K562 (cell line): ENCODE data around the gene ENDOU. TPM values are rescaled to one million over a fixed set of nuclear protein-coding genes. Genes with fewer than 3 reads are reported as not detected.

ENCODE experiments used
- ATAC-seq: fragments of 200-7000 bp; cut with Tn5 transposase; 3 replicates; pipeline ENCODE4 v1.9.1; 2020; ENCODE audit warnings: moderate library complexity
- BruUV-seq: library from RNA; stranded (reverse); fragments of 400-500 nt; replicated peaks from 2 replicates; lab custom pipeline; 2021; lab: Mats Ljungman, UMichigan
- CTCF ChIA-PET: fragments of 300-600 bp; formaldehyde crosslinking; extraction: SDS; loops from one replicate; lab custom pipeline; 2021; ENCODE audit warnings: low intra/inter-chr PET ratio; lab: Yijun Ruan, JAX
- POLR2A ChIA-PET: fragments of 300-600, 350-650 bp; sonication (Branson Sonifier 250); formaldehyde crosslinking; extraction: SDS; loops from one replicate; lab custom pipeline; 2021; ENCODE audit warnings: antibody characterized with exemption, inconsistent platforms; lab: Yijun Ruan, JAX
- DNase-seq, 4 experiments: peaks; one replicate each; pipeline versions ENCODE4 v3.0.0 to v3.0.0-alpha.2; 2011 to 2018; ENCODE audit warnings: low spot score in 3 of 4, mixed read lengths in 3 of 4; ENCODE audit errors: extremely low read depth in 1 of 4
- FAIRE-seq: peaks from 2 replicates; lab custom pipeline; 2011; peaks lifted over from hg19 to GRCh38; lab: Jason Lieb, UNC
- H2AFZ ChIP-seq: 2 replicates; pipeline ENCODE4 v1.6.0; 2011; ENCODE audit warnings: low read depth, low read length, control low read depth, inconsistent platforms
- H3K27ac ChIP-seq: fragments of 200-600 bp; 3 replicates; pipeline ENCODE4 v1.8.0; 2011; ENCODE audit warnings: low read depth, mild to moderate bottlenecking, control low read depth, inconsistent platforms, low read length, moderate library complexity, mixed read lengths; ENCODE audit errors: extremely low read depth
- H3K27me3 ChIP-seq, 2 experiments: fragments of 300-600 bp in 1 of 2; 2 replicates in 1 of 2; 3 replicates in 1 of 2; pipeline versions ENCODE4 v1.6.0 to v1.8.0; 2011; ENCODE audit warnings: inconsistent platforms in 2 of 2, low read length in 2 of 2, mild to moderate bottlenecking in 1 of 2, mixed read lengths in 1 of 2, moderate library complexity in 1 of 2; ENCODE audit not compliant: control insufficient read depth in 2 of 2, insufficient read depth in 2 of 2
- H3K36me3 ChIP-seq: fragments of 300-600 bp; 3 replicates; pipeline ENCODE4 v1.8.0; 2011; ENCODE audit warnings: mild to moderate bottlenecking, low read length, inconsistent platforms; ENCODE audit not compliant: control insufficient read depth, insufficient read depth
- H3K4me1 ChIP-seq, 2 experiments: fragments of 200-600 bp in 1 of 2; replicated peaks in 1 of 2; 2 replicates in 1 of 2; 3 replicates in 1 of 2; pipeline versions ENCODE4 v1.5.1 to v1.8.0; 2011; ENCODE audit warnings: inconsistent platforms in 2 of 2, low read length in 2 of 2, mild to moderate bottlenecking in 1 of 2, mixed read lengths in 1 of 2, moderate library complexity in 1 of 2; ENCODE audit not compliant: control insufficient read depth in 2 of 2, insufficient read depth in 2 of 2
- H3K4me2 ChIP-seq: 2 replicates; pipeline ENCODE4 v1.6.1; 2011; ENCODE audit warnings: low read length, control low read depth, inconsistent platforms, mixed read lengths; ENCODE audit not compliant: insufficient read depth
- H3K4me3 ChIP-seq: fragments of 200-600 bp; sonication (generic), shearing (Covaris generic); 2 replicates; pipeline ENCODE4 v1.5.1; 2016; ENCODE audit warnings: control low read depth, inconsistent platforms
- H3K79me2 ChIP-seq: fragments of 200-600 bp; 3 replicates; pipeline ENCODE4 v1.8.0; 2011; ENCODE audit warnings: low read length, inconsistent platforms; ENCODE audit not compliant: control insufficient read depth, insufficient read depth
- H3K9ac ChIP-seq, 2 experiments: 2 replicates each; pipeline versions ENCODE4 v1.6.0 to v1.6.1; 2011; ENCODE audit warnings: low read depth in 2 of 2, low read length in 2 of 2, control low read depth in 1 of 2, inconsistent platforms in 1 of 2, mild to moderate bottlenecking in 1 of 2, mixed read lengths in 1 of 2; ENCODE audit not compliant: insufficient read depth in 1 of 2
- H3K9me1 ChIP-seq: one replicate; pipeline ENCODE4 v1.6.0; 2011; ENCODE audit warnings: inconsistent platforms, mild to moderate bottlenecking, low read length, moderate library complexity; ENCODE audit not compliant: control insufficient read depth, insufficient read depth
- H3K9me3 ChIP-seq: replicated peaks from 2 replicates; pipeline ENCODE4 v1.5.1; 2011; ENCODE audit warnings: low read depth, low read length, inconsistent platforms; ENCODE audit not compliant: control insufficient read depth, insufficient read depth
- H4K20me1 ChIP-seq: replicated peaks from 2 replicates; pipeline ENCODE4 v1.6.1; 2011; ENCODE audit warnings: low read length, inconsistent platforms, mixed read lengths; ENCODE audit not compliant: control insufficient read depth, insufficient read depth
- CBFA2T2 ChIP-seq: fragments of 450-650 bp; conservative IDR thresholded peaks from 2 replicates; pipeline ENCODE4 v1.6.1; 2017; ENCODE audit warnings: mild to moderate bottlenecking
- CTBP1 ChIP-seq: fragments of 450-650 bp; IDR thresholded peaks from 2 replicates; pipeline ENCODE4 v1.6.1; 2016; ENCODE audit warnings: borderline replicate concordance
- EP400 ChIP-seq: fragments of 450-650 bp; IDR thresholded peaks from 2 replicates; pipeline ENCODE4 v1.6.1; 2017; ENCODE audit warnings: antibody characterized with exemption, mild to moderate bottlenecking, moderate library complexity
- HDAC3 ChIP-seq: fragments of 450-650 bp; IDR thresholded peaks from 2 replicates; pipeline ENCODE4 v1.6.1; 2018; ENCODE audit warnings: borderline replicate concordance, mild to moderate bottlenecking, moderate library complexity; ENCODE audit not compliant: partially characterized antibody
- HIVEP1 ChIP-seq: fragments of 250-450 bp; sonication (Bioruptor Pico); IDR thresholded peaks from 2 replicates; pipeline ENCODE4 v1.4.0; 2020; ENCODE audit warnings: mild to moderate bottlenecking
- LCOR ChIP-seq: sonication (generic); formaldehyde crosslinking; IDR thresholded peaks from 2 replicates; pipeline ENCODE4 v1.8.0; 2022; ENCODE audit warnings: mild to moderate bottlenecking, missing genetic modification reagents
- MEF2A ChIP-seq: IDR thresholded peaks from 2 replicates; pipeline ENCODE4 v1.6.1; 2011; ENCODE audit warnings: low read depth, mild to moderate bottlenecking, low read length, moderate library complexity; ENCODE audit not compliant: control insufficient read depth
- MTA3 ChIP-seq: fragments of 450-650 bp; formaldehyde crosslinking; IDR thresholded peaks from 2 replicates; pipeline ENCODE4 v1.6.1; 2017; ENCODE audit warnings: mild to moderate bottlenecking, borderline replicate concordance
- NCOA4 ChIP-seq: fragments of 450-650 bp; IDR thresholded peaks from 2 replicates; pipeline ENCODE4 v1.6.1; 2018; ENCODE audit warnings: mild to moderate bottlenecking; ENCODE audit not compliant: partially characterized antibody
- RFX1 ChIP-seq: fragments of 450-650 bp; IDR thresholded peaks from 2 replicates; pipeline ENCODE4 v1.6.1; 2016; ENCODE audit warnings: mild to moderate bottlenecking, moderate library complexity
- SIN3A ChIP-seq, 2 experiments: fragments of 150-350 bp in 1 of 2; IDR thresholded peaks; 2 replicates each; pipeline ENCODE4 v1.6.1; 2011 to 2016; ENCODE audit warnings: borderline replicate concordance in 2 of 2, low read depth in 2 of 2, low read length in 2 of 2, mild to moderate bottlenecking in 2 of 2, moderate library complexity in 2 of 2; ENCODE audit not compliant: control insufficient read depth in 1 of 2
- SMAD1 ChIP-seq: fragments of 150-350 bp; IDR thresholded peaks from 2 replicates; pipeline ENCODE4 v1.6.1; 2014; ENCODE audit warnings: low read length, low read depth; ENCODE audit not compliant: partially characterized antibody
- SP2 ChIP-seq: IDR thresholded peaks from 2 replicates; pipeline ENCODE4 v1.6.1; 2011; ENCODE audit warnings: mild to moderate bottlenecking, low read depth, low read length, moderate library complexity; ENCODE audit not compliant: poor library complexity, severe bottlenecking; ENCODE audit errors: extremely low read depth
- ZBTB1 ChIP-seq: sonication (generic); formaldehyde crosslinking; IDR thresholded peaks from 2 replicates; pipeline ENCODE4 v1.8.1; 2023; ENCODE audit warnings: missing genetic modification reagents, low read depth, mild to moderate bottlenecking, borderline replicate concordance
- WGBS: fragments of 100-300 bp; shearing (Covaris generic); methylation state at CpG from one replicate; pipeline ENCODE4 v1.1.6; 2016; ENCODE audit warnings: low coverage, mixed read lengths; ENCODE audit not compliant: insufficient coverage; ENCODE audit errors: missing lambda C conversion rate; 5-methylcytosine and 5-hydroxymethylcytosine counted together
- in situ Hi-C: fragments of 300-500 bp; cut with MboI; formaldehyde crosslinking; loops from 4 replicates; pipeline ENCODE4 v1.15.0; 2018; ENCODE audit warnings: inconsistent platforms, mixed read lengths
- intact Hi-C: fragments of 100-400 bp; cut with micrococcal nuclease; formaldehyde crosslinking; loops from 2 replicates; pipeline ENCODE4 v1.14.2; 2022
- polyA plus RNA-seq, 8 experiments: library from polyadenylated mRNA; depleted of rRNA in 4 of 8; stranded (reverse) in 5 of 8; unstranded in 3 of 8; fragments of >200 nt; fragmentation: Nextera tagmentation in 2 of 8; fragmentation: Illumina TruSeq in 1 of 8; extraction: Ambion mirVana in 2 of 8; extraction: Trizol in 1 of 8; gene quantifications; 2 replicates each; pipeline versions ENCODE4 v1.2.1 to v1.2.3, GENCODE V29; 2011 to 2014; ENCODE audit warnings: inconsistent platforms in 1 of 8, missing spikeins in 1 of 8
- total RNA-seq, 7 experiments: library from RNA; depleted of rRNA in 6 of 7; stranded (reverse); fragments of >200 nt in 6 of 7; fragmentation: Illumina TruSeq in 2 of 7; extraction: Trizol in 2 of 7; gene quantifications; 2 replicates each; pipeline versions ENCODE4 v1.2.1 to v1.2.3, GENCODE V29; 2011 to 2021; ENCODE audit warnings: low replicate concordance in 1 of 7
- TF ChIP-seq, protein P1 (sequence below): sonication (generic); formaldehyde crosslinking; IDR thresholded peaks from 2 replicates; pipeline ENCODE4 v1.8.0; 2022; ENCODE audit warnings: missing genetic modification reagents, mild to moderate bottlenecking, borderline replicate concordance
- TF ChIP-seq, protein P2 (sequence below): sonication (generic); formaldehyde crosslinking; IDR thresholded peaks from 2 replicates; pipeline ENCODE4 v1.8.1; 2023; ENCODE audit warnings: missing genetic modification reagents, mild to moderate bottlenecking, borderline replicate concordance

The ENDOU gene
- total and polyA plus RNA-seq, 9 of the 15 experiments (the other 6 are each of a cell fraction or from before 2014, with no cell fraction given) = 0.03 TPM; not detected in 8

GRCh38 chr12:47772738-47773061 is 47.4 kb upstream of the ENDOU start:
- TSS peak; percentile 91 for BruUV-seq
- ChIA-PET POLR2A (interaction anchor here (1.0 to 1.3 kb wide), 3 partner anchors 10 to 57 kb away, joined by 3 to 8 read pairs (median 4); no protein-coding TSS in a partner anchor), CTCF (interaction anchor here (0.6 to 2.8 kb wide), 3 partner anchors 30 to 65 kb away, joined by 3 to 17 read pairs (median 5); no protein-coding TSS in a partner anchor)
- Histone ChIP-seq H3K79me2 (peaks cover 47% of the 10 kb centered on the region), H3K36me3 (peaks cover 6% of the 10 kb centered on the region; the same call in 1 of the 3 replicates), H4K20me1 (no peaks in the 10 kb centered on the region), H3K9me1 (peaks cover 5% of the 10 kb centered on the region), H3K27ac (peak overlapping the region; percentile 57), H3K9me3 (no peaks in the 10 kb centered on the region), H3K9ac (peak overlapping the region; percentile 65 to 95), H3K27me3 (no peaks in the 10 kb centered on the region), H2AFZ (peak overlapping the region; percentile 92), H3K4me2 (peak overlapping the region; percentile 76), H3K4me1 (peaks cover 51 to 64% of the 10 kb centered on the region in 2 experiments), H3K4me3 (peak overlapping the region; percentile 83)
- intact Hi-C loops (no loop called here), in situ Hi-C loops (loop anchor here (10.0 kb wide), 1 partner anchor 58 kb away; no protein-coding TSS in a partner anchor)
- FAIRE-seq = no peak
- 5% methylated on average over 17 of the region's 17 CpGs for WGBS
- ATAC-seq = no peak
- DNase-seq = no peak
- TF ChIP-seq CBFA2T2 = no peak
- TF ChIP-seq LCOR (CRISPR knock-in tag) = no peak
- TF ChIP-seq SP2 = no peak
- no peak for TF ChIP-seq ZBTB1 (CRISPR knock-in tag)
- TF ChIP-seq MTA3 = no peak
- TF ChIP-seq CTBP1 = no peak
- TF ChIP-seq, protein P1, sequence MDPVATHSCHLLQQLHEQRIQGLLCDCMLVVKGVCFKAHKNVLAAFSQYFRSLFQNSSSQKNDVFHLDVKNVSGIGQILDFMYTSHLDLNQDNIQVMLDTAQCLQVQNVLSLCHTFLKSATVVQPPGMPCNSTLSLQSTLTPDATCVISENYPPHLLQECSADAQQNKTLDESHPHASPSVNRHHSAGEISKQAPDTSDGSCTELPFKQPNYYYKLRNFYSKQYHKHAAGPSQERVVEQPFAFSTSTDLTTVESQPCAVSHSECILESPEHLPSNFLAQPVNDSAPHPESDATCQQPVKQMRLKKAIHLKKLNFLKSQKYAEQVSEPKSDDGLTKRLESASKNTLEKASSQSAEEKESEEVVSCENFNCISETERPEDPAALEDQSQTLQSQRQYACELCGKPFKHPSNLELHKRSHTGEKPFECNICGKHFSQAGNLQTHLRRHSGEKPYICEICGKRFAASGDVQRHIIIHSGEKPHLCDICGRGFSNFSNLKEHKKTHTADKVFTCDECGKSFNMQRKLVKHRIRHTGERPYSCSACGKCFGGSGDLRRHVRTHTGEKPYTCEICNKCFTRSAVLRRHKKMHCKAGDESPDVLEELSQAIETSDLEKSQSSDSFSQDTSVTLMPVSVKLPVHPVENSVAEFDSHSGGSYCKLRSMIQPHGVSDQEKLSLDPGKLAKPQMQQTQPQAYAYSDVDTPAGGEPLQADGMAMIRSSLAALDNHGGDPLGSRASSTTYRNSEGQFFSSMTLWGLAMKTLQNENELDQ (CRISPR knock-in tag) = no peak
- no peak for TF ChIP-seq RFX1
- no peak for TF ChIP-seq MEF2A
- TF ChIP-seq SIN3A (IDR thresholded peaks at IDR 0.05; ENCODE audit: borderline replicate concordance in 2 of 2, control insufficient read depth in 1 of 2, low read depth in 2 of 2, low read length in 2 of 2) = no peak
- no peak for TF ChIP-seq HIVEP1
- TF ChIP-seq HDAC3 = no peak
- TF ChIP-seq, protein P2, sequence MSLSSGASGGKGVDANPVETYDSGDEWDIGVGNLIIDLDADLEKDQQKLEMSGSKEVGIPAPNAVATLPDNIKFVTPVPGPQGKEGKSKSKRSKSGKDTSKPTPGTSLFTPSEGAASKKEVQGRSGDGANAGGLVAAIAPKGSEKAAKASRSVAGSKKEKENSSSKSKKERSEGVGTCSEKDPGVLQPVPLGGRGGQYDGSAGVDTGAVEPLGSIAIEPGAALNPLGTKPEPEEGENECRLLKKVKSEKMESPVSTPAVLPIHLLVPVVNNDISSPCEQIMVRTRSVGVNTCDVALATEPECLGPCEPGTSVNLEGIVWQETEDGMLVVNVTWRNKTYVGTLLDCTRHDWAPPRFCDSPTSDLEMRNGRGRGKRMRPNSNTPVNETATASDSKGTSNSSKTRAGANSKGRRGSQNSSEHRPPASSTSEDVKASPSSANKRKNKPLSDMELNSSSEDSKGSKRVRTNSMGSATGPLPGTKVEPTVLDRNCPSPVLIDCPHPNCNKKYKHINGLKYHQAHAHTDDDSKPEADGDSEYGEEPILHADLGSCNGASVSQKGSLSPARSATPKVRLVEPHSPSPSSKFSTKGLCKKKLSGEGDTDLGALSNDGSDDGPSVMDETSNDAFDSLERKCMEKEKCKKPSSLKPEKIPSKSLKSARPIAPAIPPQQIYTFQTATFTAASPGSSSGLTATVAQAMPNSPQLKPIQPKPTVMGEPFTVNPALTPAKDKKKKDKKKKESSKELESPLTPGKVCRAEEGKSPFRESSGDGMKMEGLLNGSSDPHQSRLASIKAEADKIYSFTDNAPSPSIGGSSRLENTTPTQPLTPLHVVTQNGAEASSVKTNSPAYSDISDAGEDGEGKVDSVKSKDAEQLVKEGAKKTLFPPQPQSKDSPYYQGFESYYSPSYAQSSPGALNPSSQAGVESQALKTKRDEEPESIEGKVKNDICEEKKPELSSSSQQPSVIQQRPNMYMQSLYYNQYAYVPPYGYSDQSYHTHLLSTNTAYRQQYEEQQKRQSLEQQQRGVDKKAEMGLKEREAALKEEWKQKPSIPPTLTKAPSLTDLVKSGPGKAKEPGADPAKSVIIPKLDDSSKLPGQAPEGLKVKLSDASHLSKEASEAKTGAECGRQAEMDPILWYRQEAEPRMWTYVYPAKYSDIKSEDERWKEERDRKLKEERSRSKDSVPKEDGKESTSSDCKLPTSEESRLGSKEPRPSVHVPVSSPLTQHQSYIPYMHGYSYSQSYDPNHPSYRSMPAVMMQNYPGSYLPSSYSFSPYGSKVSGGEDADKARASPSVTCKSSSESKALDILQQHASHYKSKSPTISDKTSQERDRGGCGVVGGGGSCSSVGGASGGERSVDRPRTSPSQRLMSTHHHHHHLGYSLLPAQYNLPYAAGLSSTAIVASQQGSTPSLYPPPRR (CRISPR knock-in tag) = no peak
- TF ChIP-seq EP400 = 0 out of 2 replicates have a peak, but pooled peaks have one; percentile 12
- TF ChIP-seq NCOA4 = no peak
- TF ChIP-seq SMAD1 = no peak
